Testis (tissue), 3 donors: ENCODE results near the gene ZSCAN5A. TPM values are rescaled to one million over a fixed set of nuclear protein-coding genes. Genes with fewer than 3 reads are reported as not detected.
"Not testable (repeated sequence)": the region's sequence is repeated elsewhere in the genome, so short reads cannot be mapped to it uniquely, and the experiment has no call there.

Experiments
- DNase-seq: peaks from one replicate; pipeline ENCODE4 v3.0.0-alpha.2; 2019
- H3K27ac ChIP-seq, 2 donors: fragments of 200-600 bp; sonication (generic); one replicate each; pipeline ENCODE4 v1.5.1; 2019
- H3K27me3 ChIP-seq: fragments of 200-600 bp; sonication (generic); one replicate; pipeline ENCODE4 v1.5.1; 2019
- H3K36me3 ChIP-seq: fragments of 200-600 bp; sonication (generic); one replicate; pipeline ENCODE4 v1.5.1; 2017; ENCODE audit warnings: low read depth; ENCODE audit errors: missing control alignments
- H3K4me1 ChIP-seq: fragments of 200-600 bp; sonication (generic); one replicate; pipeline ENCODE4 v1.5.1; 2019
- H3K4me3 ChIP-seq, 2 donors: fragments of 200-600 bp; sonication (generic); one replicate each; pipeline ENCODE4 v1.5.1; 2017 to 2019
- H3K9me3 ChIP-seq: fragments of 200-600 bp; sonication (generic); one replicate; pipeline ENCODE4 v1.5.1; 2017
- CTCF ChIP-seq, 3 experiments: fragments of 450-650 bp in 2 of 3; fragments of 200-600 bp in 1 of 3; sonication (generic) in 1 of 3; IDR thresholded peaks; one replicate each; pipeline ENCODE4 v1.5.1; 2016 to 2019; ENCODE audit warnings: antibody characterized with exemption in 3 of 3, mild to moderate bottlenecking in 2 of 3, moderate library complexity in 1 of 3
- POLR2A ChIP-seq: fragments of 450-650 bp; IDR thresholded peaks from one replicate; pipeline ENCODE4 v1.6.1; 2017; ENCODE audit warnings: antibody characterized with exemption, mild to moderate bottlenecking, moderate library complexity
- WGBS, 2 donors: methylation state at CpG; one replicate each; pipeline ENCODE4 v1.1.5; 2018; 5-methylcytosine and 5-hydroxymethylcytosine counted together
- intact Hi-C: fragments of 100-400 bp; cut with DNase I; formaldehyde crosslinking; loops from one replicate; pipeline ENCODE4 v1.15.1; 2023; ENCODE audit warnings: low total_unique reads
- polyA plus RNA-seq: library from polyadenylated mRNA; stranded (reverse); fragments of 350-450 nt; fragmentation: Illumina TruSeq; extraction: RNeasy Lipid Tissue Mini Kit (QIAGEN cat#74804); gene quantifications from one replicate; pipeline ENCODE4 v1.2.3, GENCODE V29; 2014; ENCODE audit warnings: low read depth, low replicate concordance; ENCODE audit not compliant: insufficient read depth
- total RNA-seq, 2 donors: library from RNA; depleted of rRNA; stranded (reverse); fragments of >200 nt; gene quantifications; one replicate each; pipeline ENCODE4 v1.2.3, GENCODE V29; 2016

ZSCAN5A gene
- total and polyA plus RNA-seq, 3 donors from 2014 or later = 39.8 to 55.3 (median 50.6) TPM

GRCh38 chr19:56261145-56261544, 53.5 kb downstream of the ZSCAN5A start:
- Histone ChIP-seq H3K4me1 (no peaks in the 10 kb centered on the region), H3K4me3 (no peak overlapping the region), H3K27ac (no peak overlapping the region), H3K9me3 (no peaks in the 10 kb centered on the region), H3K36me3 (no peaks in the 10 kb centered on the region), H3K27me3 (no peaks in the 10 kb centered on the region)
- intact Hi-C loops = no loop called here
- no peak for TF ChIP-seq POLR2A
- TF ChIP-seq CTCF (IDR thresholded peaks at IDR 0.05) = no peak
- DNase-seq = no peak

GRCh38 chr19:56258272-56258671, 56.4 kb downstream of the ZSCAN5A start:
- DNase-seq = no peak
- Histone ChIP-seq H3K4me3 (no peak overlapping the region), H3K27ac (no peak overlapping the region), H3K36me3 (no peaks in the 10 kb centered on the region), H3K27me3 (no peaks in the 10 kb centered on the region), H3K4me1 (no peaks in the 10 kb centered on the region), H3K9me3 (no peaks in the 10 kb centered on the region)
- TF ChIP-seq POLR2A (no peak), CTCF (IDR thresholded peaks at IDR 0.05) (no peak)
- intact Hi-C loops = loop anchor here (10.0 kb wide), 1 partner anchor 97 kb away; no protein-coding TSS in a partner anchor
- 84 to 92% methylated on average over 12 of the region's 12 CpGs for WGBS, 2 donors

DNA sequence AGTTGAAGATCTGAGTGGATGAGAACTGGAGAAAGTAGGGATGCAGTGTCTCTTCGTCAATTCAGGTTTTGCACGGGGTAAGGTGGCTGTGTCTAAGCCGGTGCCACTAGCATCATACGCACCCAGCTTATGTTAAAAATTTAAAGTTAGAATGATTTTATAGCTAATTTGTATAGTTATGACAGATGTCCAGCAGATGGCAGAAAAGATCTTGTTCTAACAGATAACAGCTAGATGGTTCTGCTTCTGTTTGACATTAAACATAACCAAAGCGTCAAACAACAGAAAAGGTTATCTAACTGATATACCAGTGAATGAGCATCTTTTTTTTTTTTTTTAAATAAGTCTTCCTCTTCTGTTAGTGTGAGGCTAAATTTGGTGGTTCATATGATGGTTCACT, 60.9 kb downstream of the ZSCAN5A start:
- no peak for DNase-seq
- H3K9me3 ChIP-seq = no peaks in the 10 kb centered on the region
- no peaks in the 10 kb centered on the region for H3K4me1 ChIP-seq
- WGBS, 2 donors = 54 to 65% methylated on average over 5 of the region's 5 CpGs
- H3K36me3 ChIP-seq = no peaks in the 10 kb centered on the region
- TF ChIP-seq CTCF (IDR thresholded peaks at IDR 0.05) (peak; percentile 23 to 45 (median 35)), POLR2A (no peak)
- intact Hi-C loops = loop anchor here (10.0 kb wide), 1 partner anchor 101 kb away; no protein-coding TSS in a partner anchor
- no peaks in the 10 kb centered on the region for H3K27me3 ChIP-seq
- H3K27ac ChIP-seq = no peak overlapping the region
- no peak overlapping the region for H3K4me3 ChIP-seq

- no peaks in the 10 kb centered on the region for H3K9me3 ChIP-seq
- no peaks in the 10 kb centered on the region for H3K4me1 ChIP-seq
- 4 to 27% methylated on average over 8 to 10 of the region's 10 CpGs for WGBS, 2 donors
- H3K36me3 ChIP-seq = no peaks in the 10 kb centered on the region
- no peak overlapping the region for H3K27ac ChIP-seq
- no peak overlapping the region for H3K4me3 ChIP-seq
- peak; percentile 94 for DNase-seq
- intact Hi-C loops = loop anchor here (10.0 kb wide), 1 partner anchor 102 kb away; no protein-coding TSS in a partner anchor
- TF ChIP-seq CTCF (IDR thresholded peaks at IDR 0.05) (peak; percentile 68 to 87 (median 79)), POLR2A (no peak)
- H3K27me3 ChIP-seq = no peaks in the 10 kb centered on the region
These were observed 61.8 kb downstream of the ZSCAN5A start for GRCh38 chr19:56252699-56253422.

DNA sequence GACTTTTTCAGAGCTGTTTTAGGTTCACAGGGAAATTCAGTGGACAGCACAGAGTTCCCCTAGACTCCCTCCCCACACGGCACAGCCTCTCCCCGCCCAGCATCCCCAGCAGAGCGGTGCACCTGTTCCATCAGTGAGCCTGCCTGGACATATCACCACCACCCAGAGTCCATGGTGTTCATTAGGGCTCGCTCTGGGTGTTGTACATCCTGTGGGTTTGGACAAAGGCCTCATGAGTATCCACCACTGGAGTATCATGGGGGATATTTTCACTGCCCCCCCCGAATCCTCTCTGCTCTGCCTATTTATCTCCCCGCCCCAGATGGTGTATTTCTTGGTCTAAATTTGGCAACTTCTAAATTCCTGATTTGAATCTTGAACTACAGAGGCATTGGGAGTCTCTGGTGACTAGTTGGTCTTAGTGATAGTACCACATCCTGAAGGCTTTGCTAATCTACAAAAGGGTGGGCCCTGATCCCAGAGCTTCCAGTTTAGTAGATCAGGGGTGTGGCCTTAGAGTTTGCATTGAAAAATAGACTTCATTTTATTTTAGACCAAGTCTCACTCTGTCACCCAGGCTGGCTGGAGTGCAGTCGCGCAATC, 65.8 kb downstream of the ZSCAN5A start:
- H3K4me3 ChIP-seq, H3K4me1 ChIP-seq, H3K27me3 ChIP-seq, H3K36me3 ChIP-seq, DNase-seq, H3K27ac ChIP-seq, intact Hi-C loops, H3K9me3 ChIP-seq: not testable (repeated sequence)
- WGBS, 2 donors = 97 to 99% methylated on average over 8 of the region's 8 CpGs

GRCh38 chr19:56245764-56246163, 68.9 kb downstream of the ZSCAN5A start:
- 61 to 68% methylated on average over 3 to 4 of the region's 4 CpGs for WGBS, 2 donors
- H3K36me3 ChIP-seq, H3K27ac ChIP-seq, DNase-seq, intact Hi-C loops, H3K27me3 ChIP-seq, H3K4me1 ChIP-seq, H3K9me3 ChIP-seq, H3K4me3 ChIP-seq: not testable (repeated sequence)
